GM21381 (cell line): ENCODE measurements around the gene TP53AIP1.

ENCODE experiments used
- ATAC-seq: cut with Tn5 transposase; IDR thresholded peaks from one replicate; pipeline ENCODE4 v1.9.1; 2021; ENCODE audit warnings: mild to moderate bottlenecking, moderate library complexity; ENCODE audit not compliant: unreplicated experiment

TP53AIP1 gene

DNA sequence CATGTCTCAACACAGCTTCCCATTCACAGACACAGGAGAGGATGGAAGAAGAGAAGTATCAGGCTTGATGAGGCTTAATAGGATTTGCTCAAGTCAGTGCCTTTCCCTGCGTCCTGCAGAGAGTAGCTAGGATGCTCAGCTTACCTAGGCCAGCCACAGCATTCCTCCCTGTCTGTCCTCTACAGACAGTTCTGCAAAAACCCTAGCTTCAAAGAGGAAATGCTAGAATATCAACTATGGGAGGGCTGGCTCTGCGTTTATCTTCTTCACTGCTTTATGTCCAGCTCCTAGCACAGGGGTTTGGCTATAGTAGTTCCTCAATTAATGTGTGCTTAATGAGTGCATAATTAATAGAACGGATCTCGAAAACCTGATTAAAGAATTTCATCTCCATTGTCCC is 35.1 kb downstream of the TP53AIP1 start:
- no peak for ATAC-seq

DNA sequence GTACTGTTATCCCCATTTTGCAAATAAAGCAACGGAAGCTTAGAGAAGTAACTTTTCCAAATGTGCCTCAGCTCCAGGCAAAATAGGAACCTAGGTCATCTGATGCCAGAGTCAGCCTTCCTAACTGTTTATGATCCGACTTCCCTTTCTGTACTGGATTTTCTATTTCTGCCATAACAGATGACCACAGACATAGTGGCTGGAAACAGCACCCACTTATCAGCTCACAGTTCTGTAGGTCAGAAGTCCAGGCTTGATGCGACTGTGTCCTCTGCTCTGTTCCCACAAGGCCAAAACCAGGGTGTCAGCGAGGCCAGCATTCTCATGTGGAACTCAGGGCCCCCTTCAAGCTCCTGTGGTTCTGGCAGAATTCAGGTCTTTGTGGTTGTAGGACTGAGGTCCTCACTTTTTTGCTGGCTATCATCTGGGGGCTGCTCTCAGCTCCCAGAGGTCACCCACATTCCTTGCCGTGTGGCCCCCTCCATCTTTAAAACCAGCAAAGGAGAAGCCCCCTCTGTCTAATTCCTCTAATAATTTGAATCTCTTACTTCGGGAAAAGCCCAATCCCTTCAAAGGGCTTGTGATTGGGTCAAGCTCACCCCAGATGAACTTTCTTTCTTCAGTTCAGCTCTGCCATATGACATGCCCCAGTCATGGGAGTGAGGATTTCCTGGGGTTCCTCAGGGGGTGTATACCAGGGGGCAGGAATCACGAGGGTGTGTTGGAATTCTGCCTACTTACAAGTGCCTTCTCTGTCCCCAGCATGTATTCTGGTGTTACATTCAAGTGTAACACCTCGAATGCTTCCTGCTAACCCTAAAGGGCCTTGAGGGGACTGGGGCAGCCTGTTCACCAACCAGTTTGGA is 36.3 kb downstream of the TP53AIP1 start:
- no peak for ATAC-seq

DNA sequence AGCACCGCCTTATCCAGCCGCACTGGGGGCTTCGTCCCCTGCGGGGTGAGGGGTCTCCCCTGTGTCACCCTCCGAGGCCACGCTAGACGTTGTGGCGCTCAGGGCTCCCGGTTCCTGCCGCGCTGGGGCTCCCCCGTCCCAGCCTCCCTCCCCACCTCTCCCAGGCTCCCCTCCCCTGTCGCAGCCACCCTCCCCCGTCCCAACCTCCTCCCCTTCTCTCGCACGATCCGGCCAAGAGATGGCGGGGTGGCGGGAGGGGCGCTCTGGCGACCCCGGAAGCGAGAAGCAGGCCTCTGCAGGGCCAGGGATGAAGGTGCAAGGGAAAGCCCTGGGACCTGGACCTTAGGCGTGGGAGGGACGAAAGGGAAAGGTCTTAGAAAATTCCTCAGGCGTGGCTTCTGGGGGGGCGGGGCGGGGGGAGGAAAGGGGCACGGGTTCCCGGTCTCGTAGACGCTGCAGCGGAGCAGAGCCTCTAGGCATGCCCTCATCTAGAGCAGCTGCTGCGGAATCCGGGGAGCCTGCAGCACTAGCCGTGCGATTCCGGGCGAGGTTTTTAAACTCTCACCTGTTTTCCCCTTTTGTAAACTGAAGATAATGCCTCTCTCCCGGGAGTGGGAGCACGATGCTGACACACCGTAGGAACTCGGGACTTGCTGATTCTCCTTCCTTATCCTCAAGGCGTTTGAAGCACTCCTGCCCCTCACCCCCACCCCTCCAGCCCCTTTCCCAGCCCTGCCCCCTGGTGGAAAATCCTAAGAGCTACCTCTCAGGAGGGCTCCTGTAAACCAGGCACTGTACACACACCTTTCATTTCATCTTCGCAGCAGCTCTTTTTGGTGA is 37.1 kb downstream of the TP53AIP1 start:
- ATAC-seq, result peak; percentile 42

DNA sequence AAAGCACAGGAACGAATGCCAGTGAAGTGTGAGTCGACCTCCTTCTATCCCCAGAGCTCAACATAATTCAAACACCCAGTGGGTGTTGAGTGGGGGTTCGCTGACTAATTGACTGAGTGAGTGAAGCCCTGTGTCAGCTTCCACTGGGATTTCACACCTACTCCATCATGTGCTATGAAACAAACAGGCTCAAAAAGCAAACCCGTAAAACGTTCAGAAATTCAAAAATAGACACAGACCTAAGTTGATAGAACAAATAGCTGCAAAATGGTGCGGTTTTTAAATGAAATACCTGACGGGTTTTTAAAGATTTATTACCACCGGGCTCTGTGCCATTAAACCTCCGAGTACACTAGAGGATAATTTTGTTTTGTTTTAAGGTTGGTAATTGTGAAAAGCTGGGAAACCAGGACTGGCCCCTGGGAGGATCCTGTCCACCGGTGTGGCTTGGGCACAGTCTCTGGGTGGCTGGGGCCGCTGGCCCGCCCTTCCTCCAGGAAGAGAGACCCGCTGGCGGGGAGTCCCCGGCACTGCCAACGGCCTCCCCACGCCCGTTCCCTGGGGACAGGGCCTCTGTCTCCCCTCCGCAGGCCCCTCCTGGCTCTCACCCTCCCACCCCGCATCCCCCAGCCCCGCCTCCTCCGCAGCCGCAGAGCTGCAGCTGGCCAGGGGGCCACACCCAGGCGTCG is 37.9 kb downstream of the TP53AIP1 start:
- peak; percentile 48 for ATAC-seq

DNA sequence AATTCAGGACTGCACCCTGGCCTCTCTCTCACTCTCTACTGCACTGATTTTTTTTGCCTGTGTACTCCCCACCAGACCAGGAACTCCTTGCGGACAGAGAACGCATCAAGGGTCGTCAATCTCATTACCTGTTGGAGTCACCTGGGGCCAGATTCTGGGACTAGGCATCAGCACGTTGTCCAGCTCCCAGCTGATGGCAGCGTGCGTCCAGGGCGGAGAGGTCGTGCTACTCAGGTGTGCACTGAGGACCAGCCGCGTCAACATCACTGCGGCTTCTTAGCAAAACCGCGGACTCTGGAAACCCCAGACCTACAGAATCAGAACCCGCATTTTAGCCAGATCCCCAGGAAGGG is 38.4 kb downstream of the TP53AIP1 start:
- no peak for ATAC-seq

DNA sequence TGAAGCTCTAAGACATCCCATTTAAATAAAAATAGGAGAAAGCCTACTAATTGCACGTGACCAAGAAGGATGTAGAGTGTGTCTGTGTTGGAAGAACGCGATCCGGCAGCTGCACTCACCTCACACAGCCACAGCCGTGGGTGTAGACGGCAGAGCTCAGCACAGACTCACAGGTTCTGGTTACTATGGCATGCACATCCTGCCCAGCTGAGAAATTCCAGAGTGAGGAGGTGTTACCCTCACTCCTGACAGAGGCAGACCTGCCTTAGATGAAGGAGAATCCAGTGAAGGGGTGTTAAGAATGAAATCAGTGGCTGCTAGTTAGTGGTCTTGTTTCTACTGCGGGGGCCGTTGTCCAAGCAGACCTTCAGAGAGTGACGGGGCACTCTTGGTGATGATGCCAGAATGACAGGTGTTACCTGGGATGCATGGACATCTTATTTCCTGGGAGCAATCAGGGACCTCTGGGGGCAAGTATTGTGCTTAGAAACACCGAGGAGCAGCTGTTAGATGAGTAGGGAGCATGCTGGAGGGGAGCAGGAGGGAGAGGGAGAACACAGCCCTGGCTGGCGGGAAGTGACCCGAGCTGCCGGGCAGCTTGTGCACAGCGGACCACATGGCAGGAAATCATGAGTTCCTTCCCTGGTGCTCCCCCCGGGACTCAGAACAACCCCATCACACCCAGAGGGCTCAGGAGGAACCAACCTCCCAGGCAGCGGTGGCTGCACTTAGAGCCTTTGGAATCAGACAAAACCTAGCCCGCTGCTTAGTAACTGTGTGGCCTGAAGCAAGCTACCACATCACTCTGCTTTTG is 39.2 kb downstream of the TP53AIP1 start:
- no peak for ATAC-seq

DNA sequence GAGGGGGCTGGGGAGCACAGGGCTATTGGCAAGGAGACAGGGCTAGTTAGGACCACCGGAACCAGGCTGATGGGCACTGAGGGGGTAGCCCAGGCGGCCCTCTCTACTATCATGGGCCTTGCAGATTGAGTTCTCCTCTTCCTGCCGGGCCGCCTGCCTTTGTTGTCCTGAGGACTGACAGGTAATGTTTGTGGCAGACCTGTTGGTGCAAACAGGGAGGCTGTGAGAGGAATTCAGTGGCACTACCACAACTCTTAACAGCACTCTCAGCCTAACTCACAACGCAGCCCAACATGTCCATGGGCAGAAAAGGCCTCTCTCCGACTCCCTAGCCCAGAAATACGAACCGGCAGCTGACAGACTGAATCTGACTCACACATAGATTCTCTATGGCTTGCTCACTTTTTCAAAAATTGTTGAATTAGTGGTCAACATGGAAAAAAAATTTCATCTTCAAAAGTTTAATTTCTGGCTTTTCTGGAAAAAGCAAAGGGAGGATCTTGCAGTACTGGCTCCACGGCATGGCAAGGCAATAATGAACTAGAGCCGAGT is 40.1 kb downstream of the TP53AIP1 start:
- no peak for ATAC-seq

DNA sequence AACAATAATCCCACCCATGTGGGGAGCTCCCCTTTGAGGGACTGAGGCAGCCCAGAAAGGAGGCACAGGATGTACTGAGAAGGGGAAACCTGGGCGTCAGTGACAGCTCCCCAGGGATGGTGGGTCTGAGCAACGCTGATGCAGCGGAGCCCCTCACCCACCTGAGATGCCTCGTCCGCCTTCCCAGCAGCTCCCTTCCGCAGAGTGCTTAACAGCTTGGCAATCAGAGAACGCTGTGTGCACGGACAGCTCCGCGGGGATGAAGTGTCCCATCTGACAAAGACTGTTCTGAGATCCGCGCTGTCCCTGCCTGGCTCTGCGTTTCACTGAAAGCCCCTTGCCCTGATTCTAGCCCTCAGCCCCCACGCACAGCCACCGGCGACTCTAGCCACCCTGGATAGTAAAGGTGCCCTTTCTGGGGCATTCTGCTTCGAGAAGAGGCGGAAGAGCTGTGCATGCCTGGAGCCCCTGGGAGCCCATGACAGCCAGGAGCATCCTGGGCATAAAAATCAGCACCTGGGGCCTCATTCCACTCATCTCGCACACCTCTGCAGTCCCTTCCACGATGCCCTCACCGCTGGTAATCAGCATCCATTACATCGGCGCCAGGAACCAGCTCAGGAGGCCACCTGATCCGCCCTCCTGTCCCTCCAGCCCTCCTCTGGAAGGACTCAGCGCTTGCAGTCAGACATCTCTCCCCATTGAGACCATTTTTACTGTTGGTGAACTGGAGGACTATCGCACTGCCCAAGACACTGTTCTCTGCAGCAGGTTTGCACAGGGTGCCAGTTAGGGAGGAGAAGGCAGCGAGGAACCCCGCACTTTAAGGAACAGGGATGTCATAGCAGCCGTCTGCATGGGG is 40.8 kb downstream of the TP53AIP1 start:
- ATAC-seq, result no peak

DNA sequence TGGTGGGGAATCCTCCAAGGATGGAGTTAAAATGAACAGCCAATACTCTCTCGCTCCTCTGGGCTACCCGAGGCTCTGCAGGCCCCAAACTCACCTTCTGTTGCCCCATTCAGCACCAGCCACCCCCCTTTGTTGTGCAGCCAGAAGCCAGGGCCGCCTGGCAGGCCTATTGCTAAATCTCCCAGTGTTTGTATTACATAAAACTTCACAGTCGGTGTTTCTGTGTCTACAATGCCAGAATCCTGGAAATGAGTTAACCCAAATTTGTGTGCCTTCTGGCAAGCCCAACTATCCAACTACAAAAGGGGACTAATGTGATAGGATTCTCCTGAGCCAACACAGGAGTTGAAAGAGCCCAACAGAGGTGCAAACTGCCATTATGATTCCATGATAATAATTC is 42.2 kb downstream of the TP53AIP1 start:
- no peak for ATAC-seq

DNA sequence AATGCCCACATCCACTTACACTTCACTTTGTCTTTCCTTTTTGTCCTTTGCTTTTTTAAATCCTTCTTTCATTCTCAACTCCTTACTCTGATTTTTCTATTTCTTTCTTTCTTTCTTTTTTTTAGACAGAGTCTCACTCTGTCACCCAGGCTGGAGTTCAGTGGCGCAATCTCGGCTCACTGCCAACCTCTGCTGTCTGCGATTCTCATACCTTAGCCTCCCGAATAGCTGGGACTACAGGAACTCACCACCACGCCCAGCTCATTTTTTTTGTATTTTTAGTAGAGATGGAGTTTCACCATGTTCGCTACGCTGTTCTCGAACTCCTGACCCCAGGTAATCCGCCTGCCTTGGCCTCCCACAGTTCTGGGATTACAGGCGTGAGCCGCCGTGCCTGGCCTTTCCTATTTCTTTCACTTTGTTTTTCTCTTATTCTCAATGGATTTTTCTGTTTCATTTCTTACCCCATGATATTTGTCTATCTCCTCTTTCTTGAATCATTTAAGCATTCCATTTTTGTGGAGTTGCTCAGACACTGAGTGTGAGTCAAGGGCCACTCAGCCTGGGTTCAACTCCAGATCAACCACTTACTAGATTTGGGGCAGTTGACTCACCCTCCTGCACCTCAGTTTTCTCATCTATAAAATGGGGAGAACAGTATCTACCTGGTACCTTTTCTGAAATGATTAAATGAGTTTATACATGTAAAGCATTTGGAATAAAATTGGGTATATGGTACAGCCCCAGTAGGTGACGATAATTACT is 43.9 kb downstream of the TP53AIP1 start:
- ATAC-seq, result no peak

DNA sequence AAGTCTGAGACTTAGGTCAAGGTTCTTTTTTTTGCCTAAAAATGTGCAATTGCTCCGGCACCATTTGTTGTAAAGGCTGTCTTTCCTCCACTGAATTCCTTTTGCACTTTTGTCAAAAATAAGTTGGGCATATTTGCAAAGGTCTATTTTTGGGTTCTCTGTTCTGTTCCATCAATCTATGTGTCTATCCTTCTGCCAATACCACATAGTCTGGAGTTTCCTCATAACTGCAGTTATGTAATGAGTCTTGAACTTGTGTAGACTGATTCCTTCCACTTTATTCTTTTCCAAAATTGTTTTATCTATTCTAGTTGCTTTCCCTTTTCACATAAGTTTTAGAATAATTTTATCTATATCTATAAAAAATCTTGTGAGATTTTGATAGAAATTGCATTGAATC is 44.8 kb downstream of the TP53AIP1 start:
- no peak for ATAC-seq

DNA sequence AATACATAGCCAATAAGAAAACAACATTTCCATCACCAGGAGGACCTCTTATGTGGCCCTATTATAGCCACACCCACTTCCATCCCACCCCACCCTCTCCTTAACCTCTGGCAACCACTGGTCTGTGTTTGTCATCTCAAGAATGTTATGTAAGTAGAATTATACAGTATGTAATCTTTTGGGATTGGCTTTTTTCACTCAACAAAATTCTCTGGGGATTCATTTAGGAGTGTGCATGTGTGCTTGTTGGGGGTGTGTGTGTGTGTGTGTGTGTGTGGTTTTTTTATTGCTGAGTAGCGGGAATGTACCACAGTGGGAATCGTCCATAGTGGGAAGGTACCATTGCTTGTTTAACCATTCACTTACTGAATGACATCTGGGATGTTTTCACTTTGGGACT is 46.3 kb downstream of the TP53AIP1 start:
- ATAC-seq, result no peak

DNA sequence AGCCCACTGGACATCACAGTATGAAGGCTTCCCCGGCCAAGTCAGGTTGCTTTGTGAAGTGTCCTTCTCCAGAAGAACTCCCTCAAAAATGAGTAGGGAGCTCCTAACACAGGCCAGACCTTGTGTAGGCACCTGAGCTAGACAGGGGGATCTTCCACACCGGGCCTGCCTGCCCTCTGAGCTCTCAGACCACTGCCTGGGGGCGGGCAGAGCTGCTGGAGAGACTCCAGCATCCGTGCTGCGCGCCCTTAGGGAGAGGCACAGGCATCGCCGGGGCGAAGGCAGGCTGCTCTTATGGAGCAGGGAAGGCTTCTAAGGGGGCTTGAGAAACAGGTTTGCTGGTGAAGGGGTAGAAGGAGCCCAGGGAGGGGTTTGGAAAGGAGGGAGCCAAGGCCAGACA is 47.1 kb downstream of the TP53AIP1 start:
- ATAC-seq, result no peak

DNA sequence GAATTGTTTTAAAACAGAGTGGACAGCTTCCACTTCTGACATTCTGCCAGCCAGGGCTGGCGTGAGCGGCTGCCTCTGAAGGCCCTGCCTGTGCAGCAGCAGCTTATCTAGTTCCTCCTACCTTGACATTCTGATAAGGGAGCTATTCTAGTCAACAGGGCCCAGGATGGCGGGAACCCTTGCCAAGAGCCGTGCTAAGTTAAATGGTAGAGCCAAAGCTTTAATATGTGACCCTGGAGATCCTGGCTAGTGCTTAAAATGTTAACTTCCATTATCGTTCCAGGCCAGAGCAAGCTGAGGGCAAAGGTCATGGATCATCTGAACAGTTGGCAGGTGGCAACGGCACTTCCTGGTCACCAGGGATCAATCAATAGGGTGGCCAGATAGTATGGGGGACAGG is 48.0 kb downstream of the TP53AIP1 start:
- ATAC-seq, result no peak

DNA sequence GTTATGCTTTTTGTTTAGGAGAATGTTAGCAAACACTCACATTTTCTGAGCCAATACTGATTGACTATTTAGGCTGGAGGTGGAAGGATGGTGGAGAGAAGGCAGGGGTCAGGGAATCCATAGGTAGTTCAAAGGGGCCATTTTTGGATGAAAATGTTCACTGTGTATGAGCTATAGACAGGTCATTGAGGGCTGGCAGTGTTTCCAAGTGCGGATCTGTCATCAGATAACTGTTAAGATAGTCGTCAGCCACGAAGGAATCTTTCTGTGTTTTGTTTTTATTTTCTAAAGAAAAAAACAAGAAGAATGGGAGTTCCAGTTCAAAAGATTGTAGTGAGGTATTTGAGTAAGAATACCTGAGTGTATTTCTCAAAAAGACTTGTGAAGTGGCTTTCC is 48.4 kb downstream of the TP53AIP1 start:
- ATAC-seq, result no peak

DNA sequence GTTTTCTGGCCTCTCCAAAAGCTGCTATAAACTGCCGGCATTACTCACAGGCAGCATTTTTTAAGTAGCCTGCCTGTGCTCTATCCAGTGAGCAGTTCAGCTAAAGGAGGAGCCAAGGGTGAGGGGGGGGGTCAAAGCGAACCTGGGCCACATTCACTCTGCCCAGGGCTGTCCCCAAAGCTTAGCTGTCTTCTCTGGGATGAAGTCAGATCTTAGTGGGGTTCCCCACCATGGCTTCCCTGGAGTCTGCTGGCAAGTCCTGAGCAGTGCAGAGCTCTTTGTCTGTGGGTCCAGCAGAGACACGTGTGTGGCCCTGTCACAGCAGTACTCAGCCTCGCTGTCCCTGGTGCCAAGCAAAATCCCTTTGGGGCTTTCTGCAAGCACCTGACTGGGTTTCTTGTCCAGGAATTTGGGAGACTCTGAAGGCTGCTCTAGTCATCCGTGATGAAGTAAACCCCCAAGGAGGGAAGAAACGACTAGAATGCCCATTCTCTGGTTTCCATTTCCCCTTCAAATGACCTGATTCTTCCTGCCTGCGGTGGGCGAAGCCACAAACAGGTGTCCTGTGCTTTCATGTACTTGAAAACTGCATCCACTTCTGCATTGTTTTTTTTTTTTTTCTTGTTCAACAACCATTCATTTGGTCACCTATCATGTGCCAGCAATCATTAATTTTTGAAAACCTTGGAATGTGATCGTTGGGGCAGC is 48.9 kb downstream of the TP53AIP1 start:
- peak; percentile 63 for ATAC-seq

DNA sequence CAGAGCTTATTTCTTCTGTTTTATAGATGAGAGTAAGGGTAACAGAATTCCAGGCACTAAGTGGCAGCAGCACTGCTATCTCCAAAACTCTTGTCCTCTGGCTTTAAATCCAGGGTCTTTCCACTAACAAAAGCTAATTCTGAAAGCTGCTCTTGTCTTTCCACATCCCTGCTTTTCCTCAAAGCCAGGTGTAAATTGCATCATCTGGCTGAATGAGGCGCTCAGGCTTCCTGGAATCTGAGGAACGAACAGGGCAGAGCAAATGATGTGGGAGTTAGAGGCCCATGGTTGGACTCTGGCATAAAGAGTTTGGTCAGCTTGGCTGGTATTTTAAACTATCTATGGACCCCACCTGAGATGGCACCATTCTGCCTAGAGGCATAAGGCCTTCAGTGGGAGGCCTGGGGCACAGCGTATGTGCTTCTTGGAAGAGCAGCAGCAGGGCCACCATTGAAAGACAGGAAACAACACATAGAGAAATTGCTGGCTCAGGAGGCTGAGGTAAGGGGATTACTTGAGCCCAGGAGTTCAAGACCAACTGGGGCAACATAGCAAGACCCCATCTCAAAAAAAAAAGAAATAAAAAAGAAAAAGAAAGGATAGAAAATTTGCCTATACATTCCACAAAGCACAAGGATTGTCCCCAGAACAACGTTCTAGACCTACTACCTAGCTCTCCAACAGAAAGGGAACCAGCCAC is 49.7 kb downstream of the TP53AIP1 start:
- no peak for ATAC-seq
